H9 (cell line): ENCODE measurements around the gene PRH2. TPM values are rescaled to one million over a fixed set of nuclear protein-coding genes. Genes with fewer than 3 reads are reported as not detected.

Source experiments
- DNase-seq: peaks from one replicate; pipeline ENCODE4 v3.0.0-alpha.2; 2017
- H2AFZ ChIP-seq: one replicate; pipeline ENCODE4 v1.6.1; 2013; ENCODE audit warnings: mild to moderate bottlenecking, low read length, control low read depth, moderate library complexity
- H2AK5ac ChIP-seq: 2 replicates; pipeline ENCODE4 v1.6.1; 2013; ENCODE audit warnings: low read length, control low read depth, mixed read lengths; ENCODE audit not compliant: insufficient read length
- H2BK120ac ChIP-seq: one replicate; pipeline ENCODE4 v1.6.1; 2013; ENCODE audit warnings: low read depth, mild to moderate bottlenecking, low read length, control low read depth, inconsistent platforms; ENCODE audit not compliant: poor library complexity, severe bottlenecking
- H2BK12ac ChIP-seq: 2 replicates; pipeline ENCODE4 v1.6.1; 2013; ENCODE audit warnings: low read length, control low read depth, mixed read lengths, low read depth; ENCODE audit not compliant: insufficient read length
- H2BK15ac ChIP-seq: 2 replicates; pipeline ENCODE4 v1.6.1; 2013; ENCODE audit warnings: low read depth, low read length, control low read depth
- H2BK20ac ChIP-seq: one replicate; pipeline ENCODE4 v1.6.1; 2013; ENCODE audit warnings: low read depth, mild to moderate bottlenecking, low read length, control low read depth, inconsistent platforms; ENCODE audit not compliant: poor library complexity, severe bottlenecking
- H2BK5ac ChIP-seq: 2 replicates; pipeline ENCODE4 v1.6.1; 2013; ENCODE audit warnings: low read length, control low read depth, mixed read lengths; ENCODE audit not compliant: insufficient read length
- H3K14ac ChIP-seq: 2 replicates; pipeline ENCODE4 v1.6.1; 2013; ENCODE audit warnings: low read length, control low read depth; ENCODE audit not compliant: insufficient read depth
- H3K18ac ChIP-seq: 2 replicates; pipeline ENCODE4 v1.6.1; 2013; ENCODE audit warnings: low read depth, mild to moderate bottlenecking, mixed read lengths, low read length, control low read depth; ENCODE audit not compliant: insufficient read length
- H3K23ac ChIP-seq: 2 replicates; pipeline ENCODE4 v1.6.1; 2013; ENCODE audit warnings: low read length, control low read depth, mixed read lengths, low read depth; ENCODE audit not compliant: insufficient read length
- H3K23me2 ChIP-seq: 2 replicates; pipeline ENCODE4 v1.6.1; 2013; ENCODE audit warnings: low read depth, mild to moderate bottlenecking, mixed read lengths, low read length, control low read depth; ENCODE audit not compliant: insufficient read length, poor library complexity, severe bottlenecking
- H3K27ac ChIP-seq: 2 replicates; pipeline ENCODE4 v1.5.1; 2013; ENCODE audit warnings: low read length, control low read depth, mixed read lengths, low read depth; ENCODE audit not compliant: insufficient read length
- H3K27me3 ChIP-seq: 2 replicates; pipeline ENCODE4 v1.6.1; 2013; ENCODE audit warnings: low read length, control low read depth, inconsistent platforms; ENCODE audit not compliant: insufficient read depth
- H3K4ac ChIP-seq: 2 replicates; pipeline ENCODE4 v1.6.1; 2013; ENCODE audit warnings: low read depth, mild to moderate bottlenecking, control low read depth, inconsistent platforms, low read length, moderate library complexity
- H3K4me1 ChIP-seq: 2 replicates; pipeline ENCODE4 v1.6.1; 2013; ENCODE audit warnings: low read length, control low read depth, inconsistent platforms; ENCODE audit not compliant: insufficient read depth
- H3K4me2 ChIP-seq: 2 replicates; pipeline ENCODE4 v1.6.1; 2013; ENCODE audit warnings: low read length, control low read depth, mixed read lengths; ENCODE audit not compliant: insufficient read length, insufficient read depth
- H3K56ac ChIP-seq: 2 replicates; pipeline ENCODE4 v1.6.1; 2013; ENCODE audit warnings: low read depth, mild to moderate bottlenecking, mixed read lengths, low read length, control low read depth; ENCODE audit not compliant: insufficient read length
- H3K79me1 ChIP-seq: 2 replicates; pipeline ENCODE4 v1.6.1; 2013; ENCODE audit warnings: low read depth, mild to moderate bottlenecking, moderate library complexity, low read length, control low read depth, inconsistent platforms; ENCODE audit not compliant: insufficient read depth, poor library complexity, severe bottlenecking
- H3K79me2 ChIP-seq: 2 replicates; pipeline ENCODE4 v1.6.1; 2013; ENCODE audit warnings: low read length, control low read depth, inconsistent platforms; ENCODE audit not compliant: insufficient read depth
- H3K9ac ChIP-seq: 2 replicates; pipeline ENCODE4 v1.6.1; 2013; ENCODE audit warnings: low read length, control low read depth, mixed read lengths; ENCODE audit not compliant: insufficient read length; ENCODE audit errors: extremely low read depth
- H3K9me3 ChIP-seq: one replicate; pipeline ENCODE4 v1.6.1; 2013; ENCODE audit warnings: low read depth, low read length, inconsistent platforms; ENCODE audit not compliant: control insufficient read depth
- H3T11ph ChIP-seq: one replicate; pipeline ENCODE4 v1.6.1; 2013; ENCODE audit warnings: mild to moderate bottlenecking, low read length, control low read depth, inconsistent platforms
- H4K20me1 ChIP-seq: one replicate; pipeline ENCODE4 v1.6.1; 2013; ENCODE audit not compliant: control insufficient read depth, insufficient read length, insufficient read depth
- H4K5ac ChIP-seq: 2 replicates; pipeline ENCODE4 v1.6.1; 2013; ENCODE audit warnings: low read depth, mild to moderate bottlenecking, mixed read lengths, low read length, control low read depth; ENCODE audit not compliant: insufficient read length
- H4K8ac ChIP-seq: replicated peaks from 2 replicates; pipeline ENCODE4 v1.6.1; 2013; ENCODE audit warnings: low read length, control low read depth, mixed read lengths, low read depth; ENCODE audit not compliant: insufficient read length
- H4K91ac ChIP-seq: 2 replicates; pipeline ENCODE4 v1.6.1; 2013; ENCODE audit warnings: low read depth, mild to moderate bottlenecking, moderate library complexity, mixed read lengths, low read length, control low read depth; ENCODE audit not compliant: insufficient read length
- H3K27ac Mint-ChIP-seq, 3 experiments: 2 replicates in 2 of 3; 3 replicates in 1 of 3; pipeline ENCODE4 v1.8.0; 2020 to 2021; ENCODE audit warnings: mixed read lengths in 3 of 3, mild to moderate bottlenecking in 1 of 3, moderate library complexity in 1 of 3
- H3K27me3 Mint-ChIP-seq: 2 replicates; pipeline ENCODE4 v1.8.0; 2021; ENCODE audit warnings: low read depth, mild to moderate bottlenecking, moderate library complexity, mixed read lengths
- H3K36me3 Mint-ChIP-seq, 3 experiments: 2 replicates in 2 of 3; 3 replicates in 1 of 3; pipeline ENCODE4 v1.8.0; 2020 to 2021; ENCODE audit warnings: low read depth in 3 of 3, mixed read lengths in 3 of 3; ENCODE audit not compliant: insufficient read depth in 1 of 3
- H3K4me1 Mint-ChIP-seq, 2 experiments: 2 replicates each; pipeline ENCODE4 v1.8.0; 2020; ENCODE audit warnings: mixed read lengths in 2 of 2
- H3K4me3 Mint-ChIP-seq, 2 experiments: 2 replicates in 1 of 2; 3 replicates in 1 of 2; pipeline ENCODE4 v1.8.0; 2020 to 2021; ENCODE audit warnings: mild to moderate bottlenecking in 2 of 2, mixed read lengths in 2 of 2, moderate library complexity in 1 of 2
- H3K9me3 Mint-ChIP-seq, 2 experiments: 2 replicates in 1 of 2; 3 replicates in 1 of 2; pipeline ENCODE4 v1.8.0; 2020; ENCODE audit warnings: mild to moderate bottlenecking in 2 of 2, mixed read lengths in 2 of 2, moderate library complexity in 1 of 2
- CTCF ChIP-seq: fragments of 200-600 bp; sonication (generic); conservative IDR thresholded peaks from 3 replicates; pipeline ENCODE4 v1.8.0; 2021; ENCODE audit warnings: antibody characterized with exemption, mild to moderate bottlenecking
- WGBS: extraction: QIAGEN DNeasy Blood & Tissue Kit; methylation state at CpG from one replicate; pipeline ENCODE4 v1.1.7; 2013; ENCODE audit warnings: missing lambda C conversion rate, low lambda C conversion rate, mixed read lengths; ENCODE audit not compliant: insufficient read length; ENCODE audit errors: extremely low coverage; 5-methylcytosine and 5-hydroxymethylcytosine counted together
- total RNA-seq: library from RNA; stranded (reverse); gene quantifications from 2 replicates; pipeline ENCODE4 v1.2.1, GENCODE V29; 2021

PRH2 gene
- total RNA-seq, 1 experiment from 2014 or later, result not detected

DNA sequence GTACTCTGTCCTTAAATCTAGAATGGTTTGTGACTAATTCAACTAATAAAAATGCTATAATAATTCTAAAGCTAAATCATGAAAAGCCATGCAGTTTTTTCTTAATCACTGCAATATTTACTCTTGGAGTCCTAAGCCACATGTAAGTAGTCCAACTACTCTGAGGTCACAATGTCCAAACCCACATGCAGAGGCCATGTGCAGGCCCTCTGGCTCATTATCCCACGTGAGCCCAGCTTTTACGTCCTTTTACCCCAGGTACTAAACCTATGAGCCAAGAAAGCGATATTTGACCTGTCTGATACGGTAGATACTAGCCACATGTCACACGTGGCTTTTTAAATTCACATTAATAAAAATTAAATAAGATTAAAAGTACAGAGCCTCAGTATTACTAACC lies 32.2 kb upstream of the PRH2 start:
- Histone ChIP-seq H3T11ph (no peak overlapping the region), H2BK12ac (no peak overlapping the region), H2BK5ac (no peak overlapping the region), H2AFZ (no peak overlapping the region), H2BK15ac (no peak overlapping the region), H3K14ac (no peak overlapping the region), H3K18ac (no peak overlapping the region), H4K5ac (no peak overlapping the region), H2BK120ac (no peak overlapping the region), H3K56ac (no peak overlapping the region), H3K79me2 (no peaks in the 10 kb centered on the region), H4K20me1 (no peaks in the 10 kb centered on the region), H4K91ac (no peak overlapping the region), H3K4ac (no peak overlapping the region), H4K8ac (no peak overlapping the region), H3K79me1 (no peaks in the 10 kb centered on the region), H3K4me2 (no peak overlapping the region), H3K9ac (no peak overlapping the region), H3K23me2 (no peaks in the 10 kb centered on the region), H3K27me3 (no peaks in the 10 kb centered on the region), H3K27ac (no peak overlapping the region), H2AK5ac (no peak overlapping the region), H3K23ac (no peak overlapping the region), H2BK20ac (no peak overlapping the region), H3K4me1 (no peaks in the 10 kb centered on the region), H3K9me3 (no peaks in the 10 kb centered on the region)
- no peak for TF ChIP-seq CTCF
- Mint-ChIP-seq H3K27ac (no peak overlapping the region), H3K9me3 (no peaks in the 10 kb centered on the region; a peak in 2 of 5 replicates), H3K27me3 (no peaks in the 10 kb centered on the region), H3K4me1 (no peaks in the 10 kb centered on the region), H3K36me3 (no peaks in the 10 kb centered on the region), H3K4me3 (no peak overlapping the region)
- no CpG with 5 or more reads among the region's 5 CpGs for WGBS
- DNase-seq, result no peak
